ENCODE results near the gene SPNS3.

DNA sequence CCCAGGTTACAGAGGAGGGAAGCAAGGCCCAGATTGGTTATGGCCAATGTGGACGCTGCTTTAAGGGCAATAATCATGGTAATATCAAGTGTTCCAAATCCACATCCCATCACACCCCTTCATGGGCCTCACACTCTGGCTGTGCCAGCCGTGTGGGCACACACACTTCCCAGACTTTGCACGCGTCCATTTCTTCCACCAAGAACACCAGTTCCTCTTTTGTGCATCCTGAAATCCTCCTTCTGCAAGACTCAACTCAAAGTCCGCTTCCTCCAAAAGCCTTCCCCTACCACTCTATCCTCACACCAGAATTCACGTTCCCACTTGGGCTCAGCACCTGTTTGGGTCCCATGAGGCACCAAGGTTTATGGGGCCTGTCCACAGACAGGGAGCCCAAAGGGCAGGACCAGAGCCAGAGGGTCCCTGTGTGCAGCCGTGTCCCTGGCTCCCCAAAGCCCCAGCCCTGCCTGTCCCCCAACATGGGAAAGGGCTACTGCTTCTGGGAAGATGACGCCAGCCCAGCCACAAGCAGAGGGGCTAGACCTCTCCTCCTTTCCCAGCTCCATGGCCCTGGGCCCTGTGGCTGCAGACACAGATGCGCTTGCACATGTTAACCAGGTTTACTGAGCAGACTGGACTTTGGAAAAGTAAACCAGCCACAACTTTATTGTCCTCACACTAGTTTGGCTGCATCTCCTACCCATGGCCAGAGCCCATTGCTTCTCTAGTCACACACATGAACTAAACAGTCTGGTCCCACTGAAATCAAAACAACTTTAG is 20.3 kb downstream of the SPNS3 start:
- TF ChIP-seq, protein P1, sequence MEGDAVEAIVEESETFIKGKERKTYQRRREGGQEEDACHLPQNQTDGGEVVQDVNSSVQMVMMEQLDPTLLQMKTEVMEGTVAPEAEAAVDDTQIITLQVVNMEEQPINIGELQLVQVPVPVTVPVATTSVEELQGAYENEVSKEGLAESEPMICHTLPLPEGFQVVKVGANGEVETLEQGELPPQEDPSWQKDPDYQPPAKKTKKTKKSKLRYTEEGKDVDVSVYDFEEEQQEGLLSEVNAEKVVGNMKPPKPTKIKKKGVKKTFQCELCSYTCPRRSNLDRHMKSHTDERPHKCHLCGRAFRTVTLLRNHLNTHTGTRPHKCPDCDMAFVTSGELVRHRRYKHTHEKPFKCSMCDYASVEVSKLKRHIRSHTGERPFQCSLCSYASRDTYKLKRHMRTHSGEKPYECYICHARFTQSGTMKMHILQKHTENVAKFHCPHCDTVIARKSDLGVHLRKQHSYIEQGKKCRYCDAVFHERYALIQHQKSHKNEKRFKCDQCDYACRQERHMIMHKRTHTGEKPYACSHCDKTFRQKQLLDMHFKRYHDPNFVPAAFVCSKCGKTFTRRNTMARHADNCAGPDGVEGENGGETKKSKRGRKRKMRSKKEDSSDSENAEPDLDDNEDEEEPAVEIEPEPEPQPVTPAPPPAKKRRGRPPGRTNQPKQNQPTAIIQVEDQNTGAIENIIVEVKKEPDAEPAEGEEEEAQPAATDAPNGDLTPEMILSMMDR (IDR thresholded peaks at IDR 0.05; ENCODE audit: low read length), result no peak
- no peak for TF ChIP-seq EZH2 (IDR thresholded peaks at IDR 0.05; ENCODE audit: borderline replicate concordance, low read length)

Measured in OCI-LY1 (cell line).